ENCODE data around the gene BCO2. TPM values are rescaled to one million over a fixed set of nuclear protein-coding genes. Genes with fewer than 3 reads are reported as not detected.

BCO2 gene
- total RNA-seq, 1 donor from 2014 or later: 3.6 TPM

GRCh38 chr11:112260490-112260889 is 85.2 kb downstream of the BCO2 start, which contains the start of gene PLET1:
Gene PLET1 (minus strand): TSS chr11:112260860. CDS start chr11:112260589, 271 bp downstream.
- Mint-ChIP-seq H3K4me1 (ENCODE audit: low read depth) (peaks cover 4% of the 10 kb centered on the region), H3K4me3 (ENCODE audit: low read depth) (no peak within 1 kb of the TSS), H3K9me3 (ENCODE audit: low read depth) (no peaks in the 10 kb centered on the region), H3K27ac (no peak within 1 kb of the TSS), H3K27me3 (no peaks in the 10 kb centered on the region), H3K36me3 (ENCODE audit: insufficient read depth) (no peaks in the 10 kb centered on the region)
- DNase-seq (ENCODE audit: low spot score, unreplicated experiment): no peak
- TF ChIP-seq CTCF (IDR thresholded peaks at IDR 0.05; ENCODE audit: unreplicated experiment): no peak

- Mint-ChIP-seq H3K27ac (no peak overlapping the region), H3K36me3 (ENCODE audit: insufficient read depth) (no peaks in the 10 kb centered on the region), H3K9me3 (ENCODE audit: low read depth) (no peaks in the 10 kb centered on the region), H3K4me1 (ENCODE audit: low read depth) (peaks cover 7% of the 10 kb centered on the region), H3K27me3 (peaks cover 2% of the 10 kb centered on the region), H3K4me3 (ENCODE audit: low read depth) (no peak overlapping the region)
- no peak for DNase-seq (ENCODE audit: low spot score, unreplicated experiment)
- TF ChIP-seq CTCF (IDR thresholded peaks at IDR 0.05; ENCODE audit: unreplicated experiment): no peak
Measured at GRCh38 chr11:112265659-112266409, 90.5 kb downstream of the BCO2 start.

- Mint-ChIP-seq H3K27me3 (peaks cover 2% of the 10 kb centered on the region), H3K4me3 (ENCODE audit: low read depth) (no peak overlapping the region), H3K4me1 (ENCODE audit: low read depth) (peaks cover 7% of the 10 kb centered on the region), H3K27ac (no peak overlapping the region), H3K9me3 (ENCODE audit: low read depth) (no peaks in the 10 kb centered on the region), H3K36me3 (ENCODE audit: insufficient read depth) (no peaks in the 10 kb centered on the region)
- DNase-seq (ENCODE audit: low spot score, unreplicated experiment): no peak
- no peak for TF ChIP-seq CTCF (IDR thresholded peaks at IDR 0.05; ENCODE audit: unreplicated experiment)
Measured at GRCh38 chr11:112266410-112266778, 91.1 kb downstream of the BCO2 start.

- no peak overlapping the region for H3K27ac Mint-ChIP-seq
- H3K9me3 Mint-ChIP-seq (ENCODE audit: low read depth): no peaks in the 10 kb centered on the region
- H3K27me3 Mint-ChIP-seq: peaks cover 2% of the 10 kb centered on the region
- H3K4me3 Mint-ChIP-seq (ENCODE audit: low read depth): no peak overlapping the region
- TF ChIP-seq CTCF (IDR thresholded peaks at IDR 0.05; ENCODE audit: unreplicated experiment): no peak
- H3K4me1 Mint-ChIP-seq (ENCODE audit: low read depth): peaks cover 7% of the 10 kb centered on the region
- DNase-seq (ENCODE audit: low spot score, unreplicated experiment): no peak
- H3K36me3 Mint-ChIP-seq (ENCODE audit: insufficient read depth): no peaks in the 10 kb centered on the region
Measured at GRCh38 chr11:112267188-112267591, 91.9 kb downstream of the BCO2 start.

GRCh38 chr11:112268406-112268805 is 93.1 kb downstream of the BCO2 start:
- Mint-ChIP-seq H3K4me3 (ENCODE audit: low read depth) (no peak overlapping the region), H3K4me1 (ENCODE audit: low read depth) (peaks cover 7% of the 10 kb centered on the region), H3K27me3 (peaks cover 2% of the 10 kb centered on the region), H3K27ac (no peak overlapping the region), H3K9me3 (ENCODE audit: low read depth) (no peaks in the 10 kb centered on the region), H3K36me3 (ENCODE audit: insufficient read depth) (no peaks in the 10 kb centered on the region)
- no peak for TF ChIP-seq CTCF (IDR thresholded peaks at IDR 0.05; ENCODE audit: unreplicated experiment)
- no peak for DNase-seq (ENCODE audit: low spot score, unreplicated experiment)

Other genes with a start within 250 kb of the BCO2 start
- 23.5 and 25.0 TPM in 2 replicates for gene DIXDC1, start 238.2 kb upstream of the BCO2 start, total RNA-seq
- 36.7 and 38.7 TPM in 2 replicates for gene DLAT, start 150.1 kb upstream of the BCO2 start, total RNA-seq
- 4.9 and 6.2 TPM in 2 replicates for gene PIH1D2, start 101.5 kb upstream of the BCO2 start, total RNA-seq
- 27.2 and 29.6 TPM in 2 replicates for gene NKAPD1, start 101.2 kb upstream of the BCO2 start, total RNA-seq
- 71.2 and 71.7 TPM in 2 replicates for gene TIMM8B, start 88.8 kb upstream of the BCO2 start, total RNA-seq
- 40.4 and 46.9 TPM in 2 replicates for gene SDHD, start 88.6 kb upstream of the BCO2 start, total RNA-seq
- gene IL18, start 11.4 kb upstream of the BCO2 start, total RNA-seq: 1.4 and 2.9 TPM in 2 replicates
- not detected in 2 replicates for gene TEX12, start 8.1 kb upstream of the BCO2 start, total RNA-seq
- gene PTS, start 50.9 kb downstream of the BCO2 start, total RNA-seq: 46.3 and 49.6 TPM in 2 replicates
- gene PLET1, start 85.3 kb downstream of the BCO2 start, total RNA-seq: not detected in 2 replicates